Activated naive CD8-positive, alpha-beta T cell treated with anti-CD3 and anti-CD28 coated beads, Interleukin-2, amount 50 U/mL, for 24 hours (primary cell): ENCODE data around the gene AQP7.
"Not testable (repeated sequence)": the region's sequence is repeated elsewhere in the genome, so short reads cannot be mapped to it uniquely, and the experiment has no call there.

Source experiments
- ATAC-seq: fragments of 150-1000 bp; cut with Tn5 transposase; one replicate; pipeline ENCODE4 v1.10.0; 2021
- DNase-seq: peaks from one replicate; pipeline ENCODE4 v3.0.0; 2021
- H3K27ac Mint-ChIP-seq: one replicate; pipeline ENCODE4 v1.8.0; 2021; ENCODE audit warnings: mild to moderate bottlenecking, mixed read lengths
- H3K27me3 Mint-ChIP-seq: one replicate; pipeline ENCODE4 v1.8.0; 2021; ENCODE audit warnings: mixed read lengths
- H3K36me3 Mint-ChIP-seq: one replicate; pipeline ENCODE4 v1.8.0; 2021; ENCODE audit warnings: low read depth, mixed read lengths
- H3K4me1 Mint-ChIP-seq: one replicate; pipeline ENCODE4 v1.8.0; 2021; ENCODE audit warnings: mixed read lengths
- H3K4me3 Mint-ChIP-seq: one replicate; pipeline ENCODE4 v1.8.0; 2021; ENCODE audit warnings: mild to moderate bottlenecking, moderate library complexity, mixed read lengths
- H3K9me3 Mint-ChIP-seq: one replicate; pipeline ENCODE4 v1.8.0; 2021; ENCODE audit warnings: mixed read lengths

The AQP7 gene

DNA sequence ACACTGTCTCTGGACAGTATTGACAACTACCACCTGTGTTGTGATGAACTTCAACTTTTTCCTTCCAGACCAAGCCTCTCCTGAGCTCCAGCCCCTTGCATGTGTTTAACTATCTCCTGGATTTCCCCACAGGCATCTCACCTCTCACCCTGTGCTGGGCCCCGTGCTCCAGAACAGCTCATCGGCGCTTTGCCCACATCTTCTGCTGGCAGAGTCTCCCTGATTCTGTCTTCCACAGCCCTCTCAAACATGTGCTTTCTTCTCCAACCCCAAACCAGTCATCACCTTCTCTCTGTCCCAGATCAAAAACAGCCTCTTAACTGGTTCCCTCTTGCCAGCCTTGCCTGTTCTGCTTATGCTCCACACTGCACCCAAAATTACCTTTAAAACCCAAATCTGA is 8.4 kb downstream of the AQP7 start:
- not testable (repeated sequence) for H3K9me3 Mint-ChIP-seq, H3K36me3 Mint-ChIP-seq, H3K27ac Mint-ChIP-seq, ATAC-seq, H3K4me3 Mint-ChIP-seq, H3K4me1 Mint-ChIP-seq, DNase-seq, H3K27me3 Mint-ChIP-seq

DNA sequence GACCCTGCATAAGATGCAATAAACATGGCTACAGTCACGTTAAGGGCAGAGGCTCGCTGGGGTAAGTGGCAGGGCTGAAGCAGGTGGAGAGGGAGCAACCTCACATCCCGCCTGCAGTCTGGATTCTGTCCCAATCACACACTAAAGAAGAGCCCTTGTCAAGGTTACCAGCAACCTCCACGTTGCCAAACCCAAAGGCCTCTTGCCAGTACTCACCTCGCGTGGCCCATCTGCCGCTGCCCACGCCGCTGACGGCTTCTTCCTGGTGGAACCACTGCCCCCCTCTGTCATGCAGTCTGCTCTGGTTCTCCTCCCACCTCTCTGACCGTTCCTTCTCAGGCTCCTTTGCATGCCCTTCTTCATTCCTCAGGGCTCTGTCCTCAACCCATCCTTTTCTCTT is 8.8 kb downstream of the AQP7 start:
- Mint-ChIP-seq H3K4me1 (no peaks in the 10 kb centered on the region), H3K4me3 (no peak overlapping the region), H3K9me3 (no peaks in the 10 kb centered on the region), H3K27ac (no peak overlapping the region), H3K27me3 (no peaks in the 10 kb centered on the region), H3K36me3 (no peaks in the 10 kb centered on the region)
- ATAC-seq, result no peak
- no peak for DNase-seq

DNA sequence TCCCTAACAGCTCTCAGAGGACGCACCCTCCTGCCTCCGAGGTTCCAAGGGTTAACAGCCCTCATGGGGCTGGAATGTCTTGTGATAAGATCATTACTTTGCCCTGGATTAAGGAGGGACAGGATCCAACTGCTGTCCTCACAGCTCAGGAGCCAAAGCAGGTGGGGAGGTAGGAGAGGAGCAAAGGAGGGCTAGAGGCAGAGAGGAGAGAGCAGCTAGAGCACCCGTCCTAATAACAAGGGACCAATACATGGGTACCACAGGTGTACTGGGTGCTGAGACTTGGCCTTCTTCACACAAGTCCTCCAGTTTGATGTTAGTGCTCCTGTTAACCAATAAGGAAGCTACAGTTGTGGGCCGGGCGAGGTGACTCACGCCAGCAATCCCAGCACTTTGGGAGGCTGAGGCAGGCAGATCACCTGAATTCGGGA is 9.8 kb downstream of the AQP7 start:
- H3K4me3 Mint-ChIP-seq, H3K27ac Mint-ChIP-seq, ATAC-seq, H3K4me1 Mint-ChIP-seq, H3K36me3 Mint-ChIP-seq, H3K27me3 Mint-ChIP-seq, DNase-seq, H3K9me3 Mint-ChIP-seq: not testable (repeated sequence)

DNA sequence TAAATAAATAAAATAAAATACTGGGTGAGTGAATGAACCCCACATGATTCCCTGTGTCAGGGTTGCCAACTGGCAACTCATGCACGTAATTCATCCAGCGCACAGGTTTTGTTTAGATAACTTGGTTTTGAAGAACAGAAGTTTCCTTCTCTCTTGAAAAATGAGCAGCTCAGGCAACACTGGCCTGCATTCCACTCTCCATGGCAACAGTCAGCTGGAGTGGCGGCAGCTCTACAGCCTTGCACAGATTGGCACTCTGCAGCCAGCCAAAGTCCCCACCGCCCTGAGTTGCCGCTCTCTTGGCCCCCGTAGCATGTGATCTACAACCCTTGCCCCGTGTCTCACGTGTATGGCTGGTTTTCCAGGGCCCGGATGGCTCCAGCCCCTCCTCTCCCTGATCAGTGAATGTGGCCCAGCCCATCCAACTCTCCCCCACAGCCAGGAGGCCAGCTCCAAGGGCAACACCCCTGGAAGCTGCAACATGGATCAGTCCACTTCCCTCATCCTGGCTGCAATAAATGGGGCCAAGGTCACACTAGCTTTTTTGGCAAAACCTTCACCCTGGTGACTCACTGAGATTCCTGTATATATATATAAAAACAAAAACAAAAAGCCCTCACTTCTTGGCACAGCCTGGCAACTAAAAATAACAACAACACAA is 11.1 kb downstream of the AQP7 start:
- DNase-seq, H3K27ac Mint-ChIP-seq, H3K9me3 Mint-ChIP-seq, H3K4me3 Mint-ChIP-seq, H3K4me1 Mint-ChIP-seq, H3K27me3 Mint-ChIP-seq, ATAC-seq, H3K36me3 Mint-ChIP-seq: not testable (repeated sequence)

DNA sequence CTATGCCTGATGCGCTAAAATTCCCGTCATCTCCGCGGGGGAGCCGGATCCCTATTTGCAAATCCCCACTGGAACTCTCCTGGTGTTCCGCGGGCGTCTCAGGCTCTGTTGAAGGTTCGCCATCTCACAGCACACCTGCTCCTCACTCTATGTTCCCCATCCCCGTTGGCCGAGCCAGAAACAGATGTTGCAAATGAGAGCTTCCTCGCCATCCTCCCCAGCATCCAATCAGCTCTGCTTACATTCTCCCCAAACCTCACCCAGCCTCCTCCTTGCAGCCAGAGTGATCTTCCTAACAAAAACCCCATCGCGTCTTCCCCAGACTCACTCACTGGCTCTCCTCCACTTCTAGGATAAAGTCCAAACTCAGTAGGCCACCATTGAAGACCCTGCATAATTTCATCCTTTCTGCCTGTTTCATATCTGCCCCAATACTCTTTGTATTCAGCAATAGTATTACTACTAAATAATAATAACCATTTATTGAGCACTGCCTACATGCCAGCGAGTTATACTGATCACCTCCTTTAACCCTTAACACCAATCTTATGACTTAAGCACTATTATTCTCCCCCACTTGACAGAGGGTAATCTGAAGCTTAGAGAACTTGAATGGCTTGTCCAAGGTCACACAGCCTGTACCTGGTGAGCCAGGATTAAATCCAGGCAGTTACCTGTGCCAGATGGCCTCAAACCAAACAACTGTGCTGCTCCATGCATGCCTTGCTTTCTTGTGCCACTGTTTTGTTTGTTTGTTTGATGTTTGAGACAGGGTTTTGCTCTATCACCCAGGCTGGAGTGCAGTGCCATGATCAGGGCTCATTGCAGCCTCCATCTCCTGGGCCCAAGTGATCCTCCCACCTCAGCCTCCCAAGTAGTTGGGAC is 14.0 kb downstream of the AQP7 start:
- no peaks in the 10 kb centered on the region for H3K27me3 Mint-ChIP-seq
- no peak overlapping the region for H3K4me3 Mint-ChIP-seq
- no peak for ATAC-seq
- no peaks in the 10 kb centered on the region for H3K36me3 Mint-ChIP-seq
- no peak for DNase-seq
- no peaks in the 10 kb centered on the region for H3K9me3 Mint-ChIP-seq
- H3K4me1 Mint-ChIP-seq, result no peaks in the 10 kb centered on the region
- no peak overlapping the region for H3K27ac Mint-ChIP-seq

DNA sequence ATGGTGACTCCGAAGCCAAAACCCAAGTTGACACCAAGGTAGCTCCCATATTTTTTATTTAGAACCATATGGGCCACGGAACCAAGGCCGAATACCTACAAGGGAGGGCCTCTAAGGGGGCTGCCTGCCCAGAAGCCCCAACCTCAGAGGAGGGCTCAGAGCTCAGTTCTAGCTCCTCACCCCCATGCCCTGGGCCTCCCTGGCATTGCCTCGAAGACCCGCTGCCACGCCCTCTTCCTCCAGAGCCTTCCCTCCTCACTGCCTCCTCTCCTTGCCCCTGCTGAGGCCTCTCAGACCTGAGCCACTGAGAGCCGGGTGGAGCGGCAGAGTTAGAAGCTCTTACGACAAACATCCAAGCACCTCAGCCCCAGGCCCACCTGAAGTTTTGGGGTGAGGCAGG is 15.4 kb downstream of the AQP7 start:
- not testable (repeated sequence) for H3K4me3 Mint-ChIP-seq, ATAC-seq, H3K4me1 Mint-ChIP-seq, DNase-seq, H3K27me3 Mint-ChIP-seq, H3K36me3 Mint-ChIP-seq, H3K27ac Mint-ChIP-seq, H3K9me3 Mint-ChIP-seq

DNA sequence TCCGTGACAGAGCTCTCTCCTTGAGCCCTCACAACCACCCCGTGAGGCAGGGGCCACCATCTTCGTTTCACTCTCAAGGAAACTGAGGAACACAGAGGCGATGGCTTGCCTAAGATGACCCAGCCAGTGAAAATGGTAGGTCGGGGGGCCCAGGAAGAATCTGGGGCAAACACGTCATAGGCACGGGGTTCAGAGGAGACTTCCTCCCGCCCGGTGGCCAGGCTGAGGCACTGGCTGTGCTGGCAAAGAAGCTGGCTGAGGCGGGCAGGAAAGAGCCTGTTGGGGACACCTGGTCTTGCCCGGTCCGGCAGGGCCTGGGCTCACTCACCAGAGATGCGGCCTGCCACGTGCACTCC is 15.7 kb downstream of the AQP7 start:
- not testable (repeated sequence) for H3K9me3 Mint-ChIP-seq, DNase-seq, H3K4me1 Mint-ChIP-seq, H3K36me3 Mint-ChIP-seq, ATAC-seq, H3K4me3 Mint-ChIP-seq, H3K27ac Mint-ChIP-seq, H3K27me3 Mint-ChIP-seq

DNA sequence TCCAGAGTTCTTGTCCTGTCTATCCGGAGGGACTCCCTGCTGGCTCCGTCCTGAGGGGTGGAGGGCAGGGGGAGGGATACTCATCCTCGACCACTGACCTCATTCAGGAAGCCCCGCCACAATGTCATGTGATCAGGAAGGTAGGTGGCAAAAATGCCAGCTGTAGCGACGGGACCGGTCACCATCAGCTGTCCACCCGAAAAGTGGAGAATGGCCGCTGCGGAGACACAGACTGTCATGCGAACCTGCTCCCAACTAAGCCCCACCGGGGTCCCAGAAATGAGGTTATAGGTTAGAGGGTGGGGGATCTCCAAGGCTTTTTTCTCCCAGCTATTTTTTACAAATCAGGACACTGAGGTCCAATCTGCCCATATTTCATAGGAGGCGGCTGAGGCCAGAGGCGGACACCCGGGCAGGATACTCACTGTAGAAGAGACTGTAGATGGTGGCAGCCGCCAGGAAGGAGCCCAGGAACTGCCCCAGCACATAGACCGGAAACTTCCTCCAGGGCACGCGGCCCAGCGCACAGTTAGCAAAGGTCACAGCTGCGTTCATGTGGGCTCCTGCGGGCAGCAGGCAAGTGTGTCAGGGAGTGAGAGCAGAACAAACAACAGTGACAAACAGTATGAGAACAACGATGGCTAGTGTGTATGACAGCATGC is 16.3 kb downstream of the AQP7 start:
- H3K36me3 Mint-ChIP-seq, ATAC-seq, H3K4me3 Mint-ChIP-seq, H3K9me3 Mint-ChIP-seq, DNase-seq, H3K27ac Mint-ChIP-seq, H3K27me3 Mint-ChIP-seq, H3K4me1 Mint-ChIP-seq: not testable (repeated sequence)

DNA sequence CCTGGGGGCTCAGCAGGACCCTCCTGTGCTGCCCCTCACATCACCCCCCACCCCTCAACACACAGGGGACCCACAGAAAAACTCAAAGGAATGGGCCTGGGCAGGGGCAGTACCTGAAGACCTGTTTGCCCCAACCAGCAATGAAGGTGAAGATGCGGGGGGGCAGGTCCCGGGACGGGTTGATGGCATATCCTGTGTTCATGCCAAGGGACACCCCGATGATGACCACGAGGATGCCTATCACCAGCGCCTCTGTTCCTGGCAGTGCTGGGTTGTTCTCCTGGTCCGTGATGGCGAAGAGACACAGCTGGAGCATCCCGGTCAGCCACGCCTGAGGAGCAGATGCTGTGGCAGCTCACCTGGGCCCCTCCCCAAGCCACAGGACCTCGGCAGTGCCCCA is 16.8 kb downstream of the AQP7 start:
- H3K27ac Mint-ChIP-seq, ATAC-seq, H3K27me3 Mint-ChIP-seq, H3K4me1 Mint-ChIP-seq, H3K4me3 Mint-ChIP-seq, DNase-seq, H3K36me3 Mint-ChIP-seq, H3K9me3 Mint-ChIP-seq: not testable (repeated sequence)

DNA sequence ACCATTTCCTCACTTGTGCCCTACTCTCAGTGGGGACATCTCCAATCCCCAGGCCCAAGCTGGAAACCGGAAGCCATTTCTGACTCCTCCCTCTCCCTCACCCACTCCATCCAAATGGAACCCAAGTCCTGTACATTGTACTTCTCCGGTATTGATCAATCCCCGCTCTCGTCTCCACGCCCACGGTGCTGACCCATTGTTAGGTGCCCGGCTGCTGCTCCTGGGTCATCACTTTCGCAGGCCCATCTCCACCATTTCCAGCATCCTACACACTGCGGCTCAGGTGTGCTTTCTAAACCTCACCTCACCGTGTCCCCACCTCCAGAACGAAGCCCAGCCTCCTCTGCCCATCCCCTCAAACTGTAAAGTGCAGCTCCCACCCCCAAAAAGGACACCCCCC is 19.0 kb downstream of the AQP7 start:
- not testable (repeated sequence) for DNase-seq, H3K9me3 Mint-ChIP-seq, H3K4me3 Mint-ChIP-seq, H3K36me3 Mint-ChIP-seq, ATAC-seq, H3K4me1 Mint-ChIP-seq, H3K27me3 Mint-ChIP-seq, H3K27ac Mint-ChIP-seq

DNA sequence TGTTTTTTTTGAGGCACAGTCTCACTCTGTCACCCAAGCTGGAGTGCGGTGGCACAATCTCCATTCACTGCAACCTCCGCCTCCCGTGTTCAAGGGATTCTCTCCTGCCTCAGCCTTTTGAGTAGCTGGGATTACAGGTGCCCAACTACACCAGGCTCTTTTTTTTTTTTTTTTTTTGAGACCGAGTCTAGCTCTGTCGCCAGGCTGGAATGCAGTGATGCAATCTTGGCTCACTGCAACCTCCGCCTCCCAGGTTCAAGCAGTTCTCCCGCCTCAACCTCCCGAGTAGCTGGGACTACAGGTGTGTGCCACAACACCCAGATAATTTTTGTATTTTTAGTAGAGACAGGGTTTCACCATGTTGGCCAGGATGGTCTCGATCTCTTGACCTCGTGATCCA is 20.0 kb downstream of the AQP7 start:
- not testable (repeated sequence) for H3K36me3 Mint-ChIP-seq, H3K4me3 Mint-ChIP-seq, H3K9me3 Mint-ChIP-seq, H3K27me3 Mint-ChIP-seq, H3K27ac Mint-ChIP-seq, DNase-seq, H3K4me1 Mint-ChIP-seq, ATAC-seq

DNA sequence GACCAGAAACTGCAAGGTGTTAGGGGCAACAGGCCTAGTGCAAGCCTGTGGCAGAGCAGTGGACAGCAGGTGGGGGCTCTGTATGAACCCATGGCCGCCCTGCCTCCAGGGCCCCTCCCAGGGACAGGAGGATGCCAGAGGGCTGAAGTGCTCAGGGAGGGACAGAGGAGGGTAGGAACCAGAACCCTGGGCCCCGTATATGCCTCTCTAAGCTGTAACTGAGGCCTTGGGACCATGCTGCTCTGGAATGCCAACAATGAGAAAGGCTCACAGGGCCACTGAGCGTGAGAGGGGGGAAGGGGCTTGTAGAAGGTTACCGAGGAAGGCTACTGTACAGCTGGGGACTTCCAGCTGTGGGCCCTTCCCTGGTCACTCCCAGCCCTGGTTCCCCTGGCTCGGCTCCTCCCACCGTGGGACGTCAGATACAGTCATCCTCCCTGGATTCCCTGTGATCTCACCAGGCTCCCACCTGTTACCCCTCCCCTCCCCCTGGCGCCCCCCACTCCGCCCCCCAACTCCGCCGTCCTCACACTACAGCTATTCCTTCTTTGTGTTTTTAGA is 21.1 kb downstream of the AQP7 start:
- Mint-ChIP-seq H3K4me3 (no peak overlapping the region), H3K4me1 (no peaks in the 10 kb centered on the region), H3K27me3 (no peaks in the 10 kb centered on the region), H3K27ac (no peak overlapping the region), H3K9me3 (no peaks in the 10 kb centered on the region), H3K36me3 (no peaks in the 10 kb centered on the region)
- DNase-seq (no peak), ATAC-seq (no peak)

DNA sequence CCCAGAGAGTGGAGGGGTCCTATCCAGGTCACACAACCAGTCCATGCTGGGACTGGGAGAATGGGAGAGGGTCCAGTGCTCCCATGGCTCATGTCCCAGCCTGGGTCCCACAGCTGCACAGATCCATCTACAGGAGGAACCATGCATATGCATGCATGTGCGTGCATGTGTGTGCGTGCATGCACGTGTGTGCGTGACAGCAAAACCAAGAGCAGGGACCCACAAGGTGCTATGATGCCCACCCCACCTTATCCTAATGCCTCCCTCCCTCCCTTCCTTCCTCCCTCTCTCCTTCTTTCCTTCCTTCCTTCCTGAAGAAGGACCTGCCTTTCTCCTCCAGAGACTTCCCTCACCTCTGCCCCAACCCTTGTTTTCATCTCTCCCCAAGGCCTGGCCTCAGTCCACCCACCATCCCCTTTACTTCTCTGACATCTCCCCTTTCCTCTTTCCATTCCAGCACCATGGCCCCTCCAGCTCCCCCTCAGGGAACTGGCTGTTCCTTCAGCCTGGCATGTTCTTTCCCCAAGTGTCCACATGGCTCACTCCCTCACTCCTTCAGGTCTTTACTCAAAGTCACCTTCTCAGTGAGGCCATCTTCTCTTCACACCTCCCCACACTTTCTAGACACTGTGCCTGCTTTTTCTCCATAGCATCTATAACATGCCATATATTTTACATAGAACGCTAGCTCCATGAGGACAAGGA is 21.8 kb downstream of the AQP7 start:
- Mint-ChIP-seq H3K27ac (no peak overlapping the region), H3K36me3 (no peaks in the 10 kb centered on the region), H3K9me3 (no peaks in the 10 kb centered on the region), H3K4me3 (no peak overlapping the region), H3K4me1 (no peaks in the 10 kb centered on the region), H3K27me3 (no peaks in the 10 kb centered on the region)
- no peak for DNase-seq
- ATAC-seq, result no peak

DNA sequence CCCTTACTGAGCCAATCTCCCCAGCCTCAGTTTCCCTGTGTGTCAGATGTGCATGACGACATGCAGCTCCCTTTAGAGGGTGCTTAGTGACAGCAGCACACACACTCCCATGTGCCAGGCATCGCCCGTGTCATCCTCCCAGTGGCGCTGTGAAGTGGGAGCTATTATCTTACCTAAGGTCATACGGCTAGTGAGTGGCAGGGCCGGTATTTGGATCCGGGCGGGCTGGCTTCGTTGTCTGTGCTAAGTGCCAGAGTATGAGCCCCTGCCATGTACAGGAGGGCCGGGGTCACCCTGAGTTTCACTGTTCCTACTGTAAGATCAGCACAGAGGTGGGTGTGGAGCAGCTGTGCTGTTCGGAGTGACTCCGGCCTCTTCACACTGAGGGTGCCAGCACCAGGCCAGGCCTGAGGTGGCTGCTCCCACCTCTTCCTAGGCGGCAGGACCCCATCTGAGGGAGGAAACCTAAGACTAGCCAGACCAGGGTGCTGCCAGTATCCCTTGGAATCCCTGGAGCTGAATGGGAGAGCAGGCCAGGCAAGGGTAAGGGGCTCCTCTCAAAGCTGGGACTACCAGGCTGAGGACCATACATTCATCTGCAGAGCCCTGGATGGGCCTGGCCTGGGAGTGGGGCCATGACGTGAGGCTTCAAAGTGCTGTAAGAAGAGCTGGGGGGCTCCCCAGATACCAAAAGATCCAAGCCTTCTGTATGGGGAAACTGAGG is 22.5 kb downstream of the AQP7 start:
- peaks cover 5% of the 10 kb centered on the region for H3K4me1 Mint-ChIP-seq
- no peak overlapping the region for H3K4me3 Mint-ChIP-seq
- ATAC-seq (no peak), DNase-seq (no peak)
- no peak overlapping the region for H3K27ac Mint-ChIP-seq
- H3K27me3 Mint-ChIP-seq, result no peaks in the 10 kb centered on the region
- no peaks in the 10 kb centered on the region for H3K9me3 Mint-ChIP-seq
- no peaks in the 10 kb centered on the region for H3K36me3 Mint-ChIP-seq
